T-helper 2 cell treated with Interferon-gamma antibody and Interleukin-4, amounts not matched to agents 100 ng/mL and 5 ng/mL, for 36 hours (primary cell): ENCODE measurements around the gene RUSC1. TPM values are rescaled to one million over a fixed set of nuclear protein-coding genes. Genes with fewer than 3 reads are reported as not detected.
"Not testable (repeated sequence)": the region's sequence is repeated elsewhere in the genome, so short reads cannot be mapped to it uniquely, and the experiment has no call there.

ENCODE experiments used
- intact Hi-C: fragments of 100-400 bp; cut with micrococcal nuclease; formaldehyde crosslinking; loops from one replicate; pipeline ENCODE4 v1.15.1; 2023
- total RNA-seq: library from RNA; stranded (reverse); gene quantifications from 2 replicates; pipeline ENCODE4 v1.2.3, GENCODE V29; 2022

RUSC1 gene, protein sequence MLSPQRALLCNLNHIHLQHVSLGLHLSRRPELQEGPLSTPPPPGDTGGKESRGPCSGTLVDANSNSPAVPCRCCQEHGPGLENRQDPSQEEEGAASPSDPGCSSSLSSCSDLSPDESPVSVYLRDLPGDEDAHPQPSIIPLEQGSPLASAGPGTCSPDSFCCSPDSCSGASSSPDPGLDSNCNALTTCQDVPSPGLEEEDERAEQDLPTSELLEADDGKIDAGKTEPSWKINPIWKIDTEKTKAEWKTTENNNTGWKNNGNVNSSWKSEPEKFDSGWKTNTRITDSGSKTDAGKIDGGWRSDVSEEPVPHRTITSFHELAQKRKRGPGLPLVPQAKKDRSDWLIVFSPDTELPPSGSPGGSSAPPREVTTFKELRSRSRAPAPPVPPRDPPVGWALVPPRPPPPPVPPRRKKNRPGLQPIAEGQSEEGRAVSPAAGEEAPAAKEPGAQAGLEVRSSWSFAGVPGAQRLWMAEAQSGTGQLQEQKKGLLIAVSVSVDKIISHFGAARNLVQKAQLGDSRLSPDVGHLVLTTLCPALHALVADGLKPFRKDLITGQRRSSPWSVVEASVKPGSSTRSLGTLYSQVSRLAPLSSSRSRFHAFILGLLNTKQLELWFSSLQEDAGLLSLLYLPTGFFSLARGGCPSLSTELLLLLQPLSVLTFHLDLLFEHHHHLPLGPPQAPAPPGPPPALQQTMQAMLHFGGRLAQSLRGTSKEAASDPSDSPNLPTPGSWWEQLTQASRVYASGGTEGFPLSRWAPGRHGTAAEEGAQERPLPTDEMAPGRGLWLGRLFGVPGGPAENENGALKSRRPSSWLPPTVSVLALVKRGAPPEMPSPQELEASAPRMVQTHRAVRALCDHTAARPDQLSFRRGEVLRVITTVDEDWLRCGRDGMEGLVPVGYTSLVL
- 28.1 and 28.6 TPM in 2 replicates for total RNA-seq

DNA sequence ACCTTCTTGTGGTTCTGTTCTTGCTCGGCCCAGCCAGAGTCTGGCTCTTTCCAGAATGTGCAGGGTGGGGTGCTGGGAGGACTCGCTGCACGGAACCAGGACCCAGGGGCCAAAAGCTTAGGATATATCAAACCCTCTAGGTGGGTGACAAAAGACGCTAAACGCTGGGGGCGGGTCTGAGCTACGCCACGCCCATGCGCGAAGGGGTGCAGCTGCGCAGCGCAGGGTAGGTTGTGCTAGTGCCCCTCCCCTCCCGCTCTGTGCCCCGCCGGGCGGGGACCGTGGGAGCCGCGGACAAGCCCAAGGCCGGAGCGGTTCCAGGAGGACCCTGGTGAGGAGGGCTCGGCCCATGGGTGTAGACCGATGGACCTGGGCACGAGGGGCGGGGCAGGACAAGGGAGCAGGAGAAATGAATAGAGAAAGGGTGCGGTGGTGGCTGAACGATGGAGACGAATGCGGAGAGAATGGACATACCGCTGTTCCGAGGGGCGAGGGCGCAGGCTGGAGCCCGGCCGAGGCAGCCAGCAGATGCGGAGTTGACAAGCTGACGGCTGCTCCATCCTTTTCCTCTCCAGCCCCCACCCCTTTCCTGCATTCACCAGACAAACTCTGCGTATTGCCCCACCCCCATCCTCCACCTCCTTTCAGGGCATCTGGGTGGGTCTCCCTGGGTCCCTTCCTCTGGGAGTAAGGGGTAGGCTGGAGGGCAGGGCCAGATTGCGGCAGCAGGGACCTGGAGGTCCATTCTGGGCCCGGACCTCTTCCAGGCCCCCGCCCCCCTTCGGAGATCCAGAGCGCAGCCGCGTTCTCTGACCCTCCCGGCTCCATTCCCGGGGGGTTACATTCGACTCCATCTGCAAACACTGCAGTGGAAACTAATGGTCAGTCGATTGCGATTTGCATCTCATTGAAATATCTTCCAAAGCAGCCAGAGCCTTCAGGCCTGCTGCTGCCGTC lies at the start of gene RUSC1:
Gene RUSC1 (plus strand): TSS at position 234 of the 957 bp plus-strand sequence. CDS start 880 bp downstream, outside the sequence.
- intact Hi-C loops, result loop anchor here (5.0 to 10.0 kb wide), 3 partner anchors 194 to 654 kb away; partner anchors contain the start of genes ARHGEF2, DAP3 and YY1AP1

DNA sequence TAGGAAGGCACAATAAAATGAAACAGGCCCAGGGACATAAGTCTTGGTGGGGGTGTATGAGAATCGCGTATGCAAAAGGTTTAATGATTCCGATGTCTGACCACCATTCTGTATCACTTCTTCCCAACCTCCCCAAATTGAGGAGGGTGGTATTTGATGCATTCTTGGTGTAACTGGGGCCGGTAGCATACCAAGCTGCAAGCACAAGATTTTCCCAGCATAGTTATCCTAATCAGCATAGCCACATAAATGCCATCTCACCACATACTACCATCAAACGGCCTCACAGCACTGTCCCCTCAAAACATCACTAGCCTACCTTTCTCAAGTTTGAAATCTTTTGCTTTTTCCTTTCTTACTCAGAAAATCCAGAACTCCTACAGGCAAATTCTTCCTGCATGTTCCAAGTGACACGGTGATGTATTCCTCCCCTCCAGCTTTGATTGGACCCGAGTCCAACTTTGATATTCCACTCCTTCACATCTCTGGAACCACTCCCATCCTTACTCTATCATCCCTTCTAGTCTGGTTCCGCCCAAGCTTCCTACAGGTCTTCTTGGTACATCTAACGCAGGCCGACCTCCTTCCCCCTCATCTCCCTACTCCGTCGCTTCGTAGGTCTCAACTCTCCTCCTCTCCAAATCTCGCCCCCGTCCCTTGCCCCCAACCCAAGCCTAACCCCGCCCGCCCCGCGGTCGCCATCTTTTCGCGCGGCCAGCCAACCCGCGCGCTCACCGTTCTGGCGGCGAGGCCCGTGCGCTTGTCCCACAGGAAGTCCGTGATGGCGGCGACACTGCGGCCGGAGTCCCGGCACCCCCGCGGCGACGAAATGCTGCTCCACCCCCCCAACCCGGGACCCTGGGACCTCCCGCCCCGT lies 48.0 kb upstream of the RUSC1 start:
- intact Hi-C loops, result loop anchor here (1.0 to 10.0 kb wide), 5 partner anchors 10 to 292 kb away; partner anchors contain the start of genes ASH1L, ENTREP3 and SCAMP3

DNA sequence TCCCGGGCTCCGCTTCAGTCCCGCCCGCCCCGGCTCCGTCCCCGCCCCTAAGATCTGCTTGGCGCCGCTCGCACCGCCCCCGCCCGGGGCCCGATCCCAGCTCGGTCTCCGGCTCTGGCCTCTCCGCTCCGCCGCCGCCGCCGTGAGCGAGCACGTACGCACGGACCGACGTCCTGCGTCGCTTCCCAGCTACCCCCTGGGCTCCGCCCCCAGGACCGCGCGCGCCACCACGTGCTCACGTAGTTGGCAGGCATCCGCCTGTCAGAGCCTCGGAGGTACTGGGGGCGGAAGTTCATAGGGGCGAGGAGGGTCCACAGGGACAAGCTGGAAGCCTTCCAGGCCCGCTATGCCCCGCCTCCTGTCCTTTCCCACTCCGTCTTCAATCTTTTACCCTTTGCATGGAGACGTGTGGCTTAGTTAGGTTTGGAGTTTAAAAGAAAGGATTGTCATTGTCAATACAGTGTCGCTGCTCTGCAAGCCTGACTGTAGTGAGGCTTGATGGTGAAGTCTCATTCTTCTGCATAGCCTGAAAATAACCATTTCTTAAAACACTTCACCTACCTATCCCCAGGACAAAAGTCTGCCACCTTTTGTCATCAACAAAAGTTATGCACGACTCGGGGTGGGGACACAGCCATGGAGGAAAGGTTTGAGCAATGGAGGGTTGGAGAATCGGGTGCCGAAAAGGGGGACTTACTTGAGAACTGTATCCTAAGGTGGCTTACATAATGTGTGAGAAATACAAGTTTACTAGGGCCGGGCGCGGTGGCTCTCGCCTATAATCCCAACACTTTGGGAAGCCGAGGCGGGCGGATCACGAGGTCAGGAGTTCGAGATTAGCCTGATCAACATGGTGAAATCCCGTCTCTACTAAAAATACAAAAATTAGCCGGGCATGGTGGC lies 47.1 kb upstream of the RUSC1 start, which contains the start of gene CLK2:
Gene CLK2 (minus strand): TSS at position 162 of the 903 bp plus-strand sequence. CDS start 2,527 bp downstream, outside the sequence.
- intact Hi-C loops, result loop anchor here (1.0 to 10.0 kb wide), 5 partner anchors 11 to 291 kb away; partner anchors contain the start of genes ASH1L, ENTREP3 and SCAMP3

DNA sequence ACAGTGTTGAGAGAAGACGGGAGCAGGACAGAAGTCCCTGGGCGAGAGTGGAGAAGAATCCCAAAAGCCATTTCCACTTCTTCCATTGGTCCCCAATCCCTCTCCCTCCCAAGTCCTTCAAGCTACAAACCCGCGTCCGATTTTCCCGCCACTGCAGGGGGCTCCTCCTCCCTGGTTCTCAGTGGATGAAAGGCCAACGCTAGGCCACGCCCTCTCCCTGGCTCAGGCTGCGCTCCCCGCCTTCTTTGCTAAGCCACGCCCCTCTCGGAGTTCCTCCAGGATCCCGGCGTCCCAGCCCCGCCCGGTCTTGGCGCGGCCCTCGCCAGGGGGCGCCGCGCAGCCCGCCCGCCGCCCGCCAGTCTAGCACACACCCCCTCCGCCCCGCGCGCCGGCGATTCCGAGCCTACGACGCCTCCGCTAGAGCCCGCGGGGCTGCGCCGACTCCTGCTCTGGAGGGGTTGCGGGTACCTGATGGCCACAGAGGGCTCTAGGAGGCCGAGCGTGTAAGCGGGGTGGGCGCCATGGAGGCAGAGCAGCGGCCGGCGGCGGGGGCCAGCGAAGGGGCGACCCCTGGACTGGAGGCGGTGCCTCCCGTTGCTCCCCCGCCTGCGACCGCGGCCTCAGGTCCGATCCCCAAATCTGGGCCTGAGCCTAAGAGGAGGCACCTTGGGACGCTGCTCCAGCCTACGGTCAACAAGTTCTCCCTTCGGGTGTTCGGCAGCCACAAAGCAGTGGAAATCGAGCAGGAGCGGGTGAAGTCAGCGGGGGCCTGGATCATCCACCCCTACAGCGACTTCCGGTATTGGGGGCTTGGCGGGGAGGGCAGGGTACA lies 43.4 kb upstream of the RUSC1 start, which contains the start of gene HCN3:
Gene HCN3 (plus strand): TSS at position 394 of the 832 bp plus-strand sequence. CDS start 128 bp downstream, at position 522.
- intact Hi-C loops, result loop anchor here (1.0 to 10.0 kb wide), 3 partner anchors 31 to 288 kb away; partner anchors contain the start of genes ASH1L and FDPS

DNA sequence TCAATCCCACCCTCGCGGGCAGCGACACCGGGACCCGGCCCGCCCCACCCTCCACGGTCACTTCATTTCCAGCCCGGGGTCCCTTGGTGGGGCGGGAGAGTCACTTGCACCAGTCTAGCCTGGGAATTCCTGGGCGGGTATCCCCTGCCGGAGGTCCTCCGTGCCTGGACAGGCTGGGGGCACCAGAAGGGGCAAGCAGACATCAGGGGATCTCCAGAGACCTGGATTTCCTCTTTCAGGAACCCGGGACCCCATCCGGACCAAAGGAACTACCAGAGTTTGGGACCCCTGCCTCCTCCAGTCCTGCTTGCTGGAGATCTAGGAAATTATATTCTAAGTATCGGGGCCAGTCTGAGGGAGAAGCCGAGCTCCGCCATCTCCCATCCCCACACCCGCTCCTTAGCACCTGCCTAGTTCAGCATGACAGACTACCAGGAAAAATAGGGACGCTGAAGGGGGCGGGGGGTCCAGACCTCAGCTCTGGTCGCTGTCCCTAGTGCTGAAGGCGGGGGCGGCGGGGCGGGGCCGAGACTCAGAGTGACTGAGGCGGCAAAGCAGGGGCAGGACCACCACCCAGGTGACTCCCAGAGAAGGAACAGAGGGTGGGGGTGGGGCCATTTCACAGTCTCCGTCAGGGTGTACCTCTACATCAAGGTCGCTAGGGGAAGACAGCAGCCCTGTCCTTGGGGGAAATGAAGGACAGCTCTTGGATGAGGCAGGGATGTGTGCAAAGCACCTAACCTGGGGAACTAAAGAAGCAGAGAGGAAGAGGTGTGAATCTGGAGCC lies 42.6 kb upstream of the RUSC1 start:
- intact Hi-C loops, result loop anchor here (1.0 to 10.0 kb wide), 3 partner anchors 30 to 287 kb away; partner anchors contain the start of genes ASH1L and FDPS

DNA sequence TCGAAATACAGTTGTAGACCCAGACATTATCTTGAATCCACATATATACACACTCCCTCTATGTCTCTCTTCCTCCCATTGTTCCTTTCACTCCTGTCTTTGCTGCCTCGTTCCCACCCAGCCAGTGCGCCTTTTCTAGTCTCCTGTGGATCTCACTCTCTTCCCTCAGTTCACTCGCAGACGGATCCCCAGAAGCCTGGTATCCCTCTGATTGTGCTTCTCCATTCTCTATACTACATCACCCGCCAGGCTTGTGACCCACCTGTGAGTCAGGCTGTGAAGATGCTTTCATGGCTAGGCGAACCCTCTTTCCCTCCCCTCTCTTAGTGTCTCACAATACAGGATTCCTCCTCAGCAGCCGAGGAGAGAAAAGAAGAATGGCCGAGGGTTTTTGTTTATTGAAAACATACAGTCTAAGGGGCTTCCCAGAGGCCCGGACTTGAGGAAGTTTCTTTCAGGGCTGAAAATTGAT lies 42.0 kb upstream of the RUSC1 start:
- intact Hi-C loops, result loop anchor here (10.0 kb wide), 1 partner anchor 286 kb away; the partner anchor contains the start of gene ASH1L

DNA sequence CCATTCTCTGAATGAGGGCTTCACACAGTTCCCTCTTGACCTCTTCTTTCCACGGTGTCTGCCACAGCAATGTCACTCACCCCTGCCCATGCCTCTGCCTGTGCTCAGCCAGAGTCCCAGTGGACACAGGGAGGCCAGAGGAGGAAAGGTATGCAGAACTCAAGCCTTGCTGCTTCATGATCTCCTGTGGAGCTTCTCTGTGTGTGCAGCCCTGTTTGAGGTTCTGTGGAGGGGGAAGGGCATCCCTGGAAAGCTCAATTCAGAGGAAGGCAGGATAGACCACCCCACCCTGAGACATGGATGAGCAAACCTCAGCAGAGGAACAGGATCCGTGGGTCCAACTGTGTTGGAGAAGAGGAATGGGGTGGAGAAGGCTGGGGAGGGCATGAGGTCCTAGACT lies 41.4 kb upstream of the RUSC1 start:
- intact Hi-C loops, result loop anchor here (10.0 kb wide), 1 partner anchor 286 kb away; the partner anchor contains the start of gene ASH1L

DNA sequence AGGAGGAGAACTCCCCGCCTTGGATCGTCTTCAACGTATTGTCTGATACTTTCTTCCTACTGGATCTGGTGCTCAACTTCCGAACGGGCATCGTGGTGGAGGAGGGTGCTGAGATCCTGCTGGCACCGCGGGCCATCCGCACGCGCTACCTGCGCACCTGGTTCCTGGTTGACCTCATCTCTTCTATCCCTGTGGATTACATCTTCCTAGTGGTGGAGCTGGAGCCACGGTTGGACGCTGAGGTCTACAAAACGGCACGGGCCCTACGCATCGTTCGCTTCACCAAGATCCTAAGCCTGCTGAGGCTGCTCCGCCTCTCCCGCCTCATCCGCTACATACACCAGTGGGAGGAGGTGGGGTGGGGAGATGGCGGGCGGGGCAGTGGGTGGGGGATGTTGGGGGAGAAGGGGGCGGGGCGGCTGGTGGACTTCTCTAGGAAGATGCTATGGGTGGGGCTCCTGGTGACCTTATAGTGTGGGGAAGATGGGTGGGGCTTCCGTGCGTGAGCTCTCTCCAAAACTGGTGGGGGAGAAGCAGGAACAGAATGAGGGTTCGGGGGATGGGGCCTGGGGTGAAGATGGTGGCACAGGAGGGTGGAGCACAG lies 38.1 kb upstream of the RUSC1 start:
- intact Hi-C loops, result no loop called here

DNA sequence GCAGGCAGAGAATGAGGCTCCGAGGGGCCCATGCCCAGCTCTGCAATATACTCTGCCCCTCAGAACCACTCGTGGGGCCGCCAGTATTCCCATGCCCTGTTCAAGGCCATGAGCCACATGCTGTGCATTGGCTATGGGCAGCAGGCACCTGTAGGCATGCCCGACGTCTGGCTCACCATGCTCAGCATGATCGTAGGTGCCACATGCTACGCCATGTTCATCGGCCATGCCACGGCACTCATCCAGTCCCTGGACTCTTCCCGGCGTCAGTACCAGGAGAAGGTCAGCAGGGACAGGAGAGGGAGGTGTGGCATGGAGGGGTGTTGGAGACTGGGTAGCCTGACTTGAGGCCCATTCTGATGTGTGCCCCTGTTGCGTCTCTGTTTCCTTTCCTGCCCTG lies 36.2 kb upstream of the RUSC1 start:
- intact Hi-C loops, result no loop called here

DNA sequence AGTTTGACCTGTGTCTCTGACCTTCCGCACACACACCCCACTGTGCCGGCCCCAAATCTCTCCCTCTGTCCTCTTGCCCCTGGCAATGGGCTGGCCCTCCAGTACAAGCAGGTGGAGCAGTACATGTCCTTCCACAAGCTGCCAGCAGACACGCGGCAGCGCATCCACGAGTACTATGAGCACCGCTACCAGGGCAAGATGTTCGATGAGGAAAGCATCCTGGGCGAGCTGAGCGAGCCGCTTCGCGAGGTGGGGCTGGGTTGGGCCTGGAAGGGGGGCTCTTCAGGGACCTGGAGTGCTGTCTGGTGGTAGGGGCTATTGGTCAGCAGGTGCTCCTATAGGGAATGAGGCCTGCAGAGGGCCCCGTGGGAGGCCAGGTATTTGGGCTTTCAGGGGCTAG lies 35.6 kb upstream of the RUSC1 start:
- intact Hi-C loops, result no loop called here

DNA sequence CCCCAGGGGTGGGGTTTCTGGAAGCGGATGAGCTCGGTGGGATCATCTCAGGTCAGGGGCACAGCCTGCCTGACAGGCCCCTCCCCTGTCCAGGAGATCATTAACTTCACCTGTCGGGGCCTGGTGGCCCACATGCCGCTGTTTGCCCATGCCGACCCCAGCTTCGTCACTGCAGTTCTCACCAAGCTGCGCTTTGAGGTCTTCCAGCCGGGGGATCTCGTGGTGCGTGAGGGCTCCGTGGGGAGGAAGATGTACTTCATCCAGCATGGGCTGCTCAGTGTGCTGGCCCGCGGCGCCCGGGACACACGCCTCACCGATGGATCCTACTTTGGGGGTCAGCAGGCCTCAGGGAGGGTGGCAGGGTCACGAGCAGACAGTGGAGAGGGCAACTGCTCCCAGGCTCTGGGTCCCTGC lies 35.1 kb upstream of the RUSC1 start:
- intact Hi-C loops, result no loop called here

DNA sequence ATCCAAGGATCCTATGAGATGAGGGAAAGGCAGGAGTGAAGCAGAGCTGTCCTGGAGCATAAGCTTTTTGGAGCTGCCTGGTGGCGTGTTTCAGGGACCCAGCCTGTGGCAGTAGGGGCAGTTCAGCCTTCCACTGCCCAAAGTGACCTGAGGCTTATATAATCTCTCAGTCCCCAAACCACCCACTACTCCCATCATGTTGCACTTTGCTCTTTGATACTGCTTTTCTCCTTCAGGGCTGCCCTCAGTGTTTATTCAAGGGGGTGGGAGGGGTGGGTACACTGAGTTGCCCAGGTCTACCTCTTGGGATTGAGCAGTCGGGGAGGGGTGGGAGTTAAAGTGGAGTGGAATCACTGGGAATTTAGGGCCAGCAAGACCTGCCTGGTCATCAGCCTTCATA lies 34.1 kb upstream of the RUSC1 start:
- intact Hi-C loops, result no loop called here

DNA sequence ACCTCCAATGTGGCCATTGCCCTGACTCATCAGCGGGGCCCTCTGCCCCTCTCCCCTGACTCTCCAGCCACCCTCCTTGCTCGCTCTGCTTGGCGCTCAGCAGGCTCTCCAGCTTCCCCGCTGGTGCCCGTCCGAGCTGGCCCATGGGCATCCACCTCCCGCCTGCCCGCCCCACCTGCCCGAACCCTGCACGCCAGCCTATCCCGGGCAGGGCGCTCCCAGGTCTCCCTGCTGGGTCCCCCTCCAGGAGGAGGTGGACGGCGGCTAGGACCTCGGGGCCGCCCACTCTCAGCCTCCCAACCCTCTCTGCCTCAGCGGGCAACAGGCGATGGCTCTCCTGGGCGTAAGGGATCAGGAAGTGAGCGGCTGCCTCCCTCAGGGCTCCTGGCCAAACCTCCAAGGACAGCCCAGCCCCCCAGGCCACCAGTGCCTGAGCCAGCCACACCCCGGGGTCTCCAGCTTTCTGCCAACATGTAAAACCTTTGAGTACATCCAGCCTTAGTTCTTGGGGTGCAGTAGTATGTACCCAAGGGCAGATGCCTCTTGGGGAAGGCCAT lies 32.6 kb upstream of the RUSC1 start:
- intact Hi-C loops, result no loop called here

DNA sequence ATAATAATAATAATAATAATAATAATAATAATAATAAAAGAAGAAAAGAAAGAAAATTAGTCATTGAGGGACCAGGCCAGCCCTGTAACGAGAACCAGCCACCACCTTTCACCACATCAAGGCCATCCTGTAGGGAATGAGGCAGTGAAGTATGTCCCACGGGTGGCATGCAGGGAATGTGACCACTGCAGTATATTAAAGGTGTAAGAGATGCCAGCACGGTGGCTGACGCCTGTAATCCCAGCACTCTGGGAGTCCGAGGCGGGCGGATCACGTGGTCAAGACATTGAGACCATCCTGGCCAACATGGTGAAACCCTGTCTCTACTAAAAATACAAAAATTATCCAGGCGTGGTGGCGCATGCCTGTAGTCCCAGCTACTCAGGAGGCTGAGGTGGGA lies 29.7 kb upstream of the RUSC1 start:
- intact Hi-C loops, result not testable (repeated sequence)

DNA sequence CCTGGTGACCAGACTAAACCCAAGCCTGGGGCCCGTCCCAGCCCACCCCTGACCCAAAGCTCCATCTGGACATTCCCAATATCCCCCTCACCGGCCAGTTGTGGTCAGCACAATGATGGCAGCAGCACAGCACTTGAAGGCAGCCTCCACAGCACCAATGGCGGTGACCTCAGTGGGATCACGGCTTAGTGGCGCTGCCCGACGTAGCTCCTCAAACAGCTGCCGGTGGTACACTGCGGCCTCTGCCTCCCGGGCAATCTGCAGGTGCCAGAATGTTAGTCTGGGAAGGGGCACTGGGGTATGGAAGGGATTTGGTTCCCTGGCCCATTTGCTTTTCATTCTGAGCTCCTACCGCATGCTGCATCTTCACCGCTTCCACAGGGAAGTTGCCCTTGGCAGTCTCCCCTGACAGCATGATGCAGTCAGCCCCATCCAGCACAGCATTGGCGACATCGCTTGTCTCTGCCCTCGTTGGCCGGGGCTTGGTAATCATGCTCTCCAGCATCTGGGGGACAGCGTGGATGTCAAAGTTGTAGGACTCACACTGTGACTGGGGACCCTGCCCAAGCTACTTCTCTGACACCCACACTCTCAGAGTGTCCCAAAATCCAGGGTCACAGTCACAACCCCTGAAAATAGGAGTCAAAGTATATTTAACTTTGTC lies 27.5 kb upstream of the RUSC1 start:
- intact Hi-C loops, result no loop called here
